Body of pancreas (tissue), 4 donors: Measurements from ENCODE around the gene CHST4.

Source experiments
- CTCF ChIP-seq, 7 experiments: fragments of 450-650 bp in 4 of 7; fragments of 200-600 bp in 3 of 7; sonication (generic) in 3 of 7; IDR thresholded peaks; one replicate each; pipeline ENCODE4 v1.5.1; 2016 to 2019; ENCODE audit warnings: antibody characterized with exemption in 7 of 7
- POLR2A ChIP-seq, 3 donors: fragments of 450-650 bp; IDR thresholded peaks; one replicate each; pipeline ENCODE4 v1.6.1; 2016; ENCODE audit warnings: antibody characterized with exemption in 3 of 3, mild to moderate bottlenecking in 2 of 3

- TF ChIP-seq CTCF (IDR thresholded peaks at IDR 0.05): no peak
- TF ChIP-seq POLR2A (IDR thresholded peaks at IDR 0.05): no peak
These were observed 45.3 kb upstream of the CHST4 start for GRCh38 chr16:71480956-71481355.
